GM23338 (cell line): Measurements from ENCODE around the gene SNTG2. TPM values are rescaled to one million over a fixed set of nuclear protein-coding genes. Genes with fewer than 3 reads are reported as not detected.

Experiments
- ATAC-seq: fragments of 200-7000 bp; cut with Tn5 transposase; 3 replicates; pipeline ENCODE4 v1.9.1; 2020
- DNase-seq: peaks from one replicate; pipeline ENCODE4 v3.0.0-alpha.2; 2015; ENCODE audit warnings: low spot score
- H2AFZ ChIP-seq: fragments of 200-600 bp; sonication (generic); 2 replicates; pipeline ENCODE4 v1.8.0; 2016; ENCODE audit warnings: antibody characterized with exemption, mild to moderate bottlenecking, moderate library complexity
- H3F3A ChIP-seq: fragments of 200-600 bp; sonication (generic); replicated peaks from 2 replicates; pipeline ENCODE4 v1.8.0; 2017; ENCODE audit warnings: antibody characterized with exemption, mixed run types, low read depth
- H3K27ac ChIP-seq: fragments of 200-600 bp; sonication (generic); 2 replicates; pipeline ENCODE4 v1.6.1; 2016; ENCODE audit warnings: low read depth
- H3K27me3 ChIP-seq: fragments of 200-600 bp; sonication (generic); 2 replicates; pipeline ENCODE4 v1.8.0; 2016; ENCODE audit warnings: mild to moderate bottlenecking, mixed run types, moderate library complexity; ENCODE audit not compliant: insufficient read depth
- H3K36me3 ChIP-seq: fragments of 200-600 bp; sonication (generic); 2 replicates; pipeline ENCODE4 v1.8.0; 2016; ENCODE audit warnings: mild to moderate bottlenecking; ENCODE audit not compliant: insufficient read depth
- H3K4me1 ChIP-seq: fragments of 200-600 bp; sonication (generic); 2 replicates; pipeline ENCODE4 v1.8.0; 2016; ENCODE audit warnings: mild to moderate bottlenecking, moderate library complexity; ENCODE audit not compliant: insufficient read depth
- H3K4me2 ChIP-seq: fragments of 200-600 bp; sonication (generic); 2 replicates; pipeline ENCODE4 v1.7.1; 2017; ENCODE audit warnings: mixed run types
- H3K4me3 ChIP-seq: fragments of 200-600 bp; sonication (generic); 2 replicates; pipeline ENCODE4 v1.6.1; 2016; ENCODE audit warnings: mixed run types
- H3K79me2 ChIP-seq: fragments of 200-600 bp; sonication (generic); replicated peaks from 2 replicates; pipeline ENCODE4 v1.8.0; 2017; ENCODE audit warnings: mild to moderate bottlenecking; ENCODE audit not compliant: insufficient read depth
- H3K9me2 ChIP-seq: fragments of 200-600 bp; sonication (generic); 2 replicates; pipeline ENCODE4 v1.8.0; 2017; ENCODE audit not compliant: insufficient read depth
- H4K20me1 ChIP-seq: fragments of 200-600 bp; sonication (generic); replicated peaks from 2 replicates; pipeline ENCODE4 v1.8.0; 2017; ENCODE audit warnings: mild to moderate bottlenecking; ENCODE audit not compliant: insufficient read depth
- H3K27ac Mint-ChIP-seq: 2 replicates; pipeline ENCODE4 v1.8.0; 2020; ENCODE audit warnings: inconsistent platforms, mild to moderate bottlenecking, moderate library complexity, mixed read lengths
- H3K27me3 Mint-ChIP-seq: 3 replicates; pipeline ENCODE4 v1.8.0; 2022; ENCODE audit warnings: low read depth, mild to moderate bottlenecking, moderate library complexity, mixed read lengths, inconsistent platforms; ENCODE audit not compliant: insufficient read depth, poor library complexity
- H3K36me3 Mint-ChIP-seq: 3 replicates; pipeline ENCODE4 v1.8.0; 2021; ENCODE audit warnings: low read depth, mild to moderate bottlenecking, inconsistent platforms, moderate library complexity, mixed read lengths
- H3K4me1 Mint-ChIP-seq: 3 replicates; pipeline ENCODE4 v1.8.0; 2020; ENCODE audit warnings: mild to moderate bottlenecking, inconsistent platforms, mixed read lengths
- H3K4me3 Mint-ChIP-seq: 3 replicates; pipeline ENCODE4 v1.8.0; 2021; ENCODE audit warnings: moderate library complexity, mild to moderate bottlenecking, inconsistent platforms, mixed read lengths
- H3K9me3 Mint-ChIP-seq: 3 replicates; pipeline ENCODE4 v1.8.0; 2020; ENCODE audit warnings: moderate library complexity, mild to moderate bottlenecking, inconsistent platforms, mixed read lengths
- CREB1 ChIP-seq: fragments of 250-450 bp; sonication (Bioruptor Pico); IDR thresholded peaks from 2 replicates; pipeline ENCODE4 v1.5.0; 2020; ENCODE audit warnings: low read depth, mild to moderate bottlenecking, moderate library complexity
- EZH2 ChIP-seq: fragments of 200-600 bp; sonication (generic); IDR thresholded peaks from one replicate; pipeline ENCODE4 v1.8.0; 2017; ENCODE audit warnings: antibody characterized with exemption, mild to moderate bottlenecking, low read depth; ENCODE audit not compliant: unreplicated experiment
- EZH2phosphoT487 ChIP-seq: fragments of 200-600 bp; sonication (generic); IDR thresholded peaks from one replicate; pipeline ENCODE4 v1.8.1; 2018; ENCODE audit warnings: antibody characterized with exemption; ENCODE audit not compliant: unreplicated experiment
- JUNB ChIP-seq: IDR thresholded peaks from one replicate; pipeline ENCODE4 v1.6.1; 2016; ENCODE audit warnings: antibody characterized with exemption; ENCODE audit not compliant: unreplicated experiment
- NANOG ChIP-seq: IDR thresholded peaks from 2 replicates; pipeline ENCODE4 v1.6.1; 2016; ENCODE audit warnings: antibody characterized with exemption, borderline replicate concordance
- POLR2AphosphoS5 ChIP-seq: IDR thresholded peaks from 2 replicates; pipeline ENCODE4 v1.6.1; 2016; ENCODE audit warnings: antibody characterized with exemption, low read depth
- STAT1 ChIP-seq: IDR thresholded peaks from one replicate; pipeline ENCODE4 v1.6.1; 2016; ENCODE audit warnings: antibody characterized with exemption; ENCODE audit not compliant: unreplicated experiment
- ZNF114 ChIP-seq: fragments of 250-450 bp; sonication (Bioruptor Pico); IDR thresholded peaks from 2 replicates; pipeline ENCODE4 v1.5.0; 2020; ENCODE audit warnings: mild to moderate bottlenecking, moderate library complexity
- polyA plus RNA-seq: library from polyadenylated mRNA; unstranded; fragments of >200 nt; fragmentation: Nextera tagmentation; extraction: Ambion mirVana; gene quantifications from 2 replicates; pipeline ENCODE4 v1.2.1, GENCODE V29; 2016
- total RNA-seq: library from RNA; depleted of rRNA; stranded (reverse); fragments of >200 nt; shearing (Covaris generic); gene quantifications from 2 replicates; pipeline ENCODE4 v1.2.3, GENCODE V29; 2014
- TF ChIP-seq, protein P1 (sequence below): IDR thresholded peaks from one replicate; pipeline ENCODE4 v1.6.1; 2018; ENCODE audit warnings: antibody characterized with exemption; ENCODE audit not compliant: unreplicated experiment
- TF ChIP-seq, protein P2 (sequence below): IDR thresholded peaks from 2 replicates; pipeline ENCODE4 v1.6.1; 2016; ENCODE audit warnings: antibody characterized with exemption
- TF ChIP-seq, protein P3 (sequence below), 2 experiments: fragments of 200-600 bp in 1 of 2; sonication (generic) in 1 of 2; conservative IDR thresholded peaks; 2 replicates each; pipeline versions ENCODE4 v1.5.1 to v1.6.1; 2016 to 2017; ENCODE audit warnings: antibody characterized with exemption in 2 of 2, low read depth in 2 of 2, mild to moderate bottlenecking in 2 of 2, moderate library complexity in 1 of 2

The SNTG2 gene
- total and polyA plus RNA-seq, 2 experiments from 2014 or later, result 27.5 to 60.4 TPM

DNA sequence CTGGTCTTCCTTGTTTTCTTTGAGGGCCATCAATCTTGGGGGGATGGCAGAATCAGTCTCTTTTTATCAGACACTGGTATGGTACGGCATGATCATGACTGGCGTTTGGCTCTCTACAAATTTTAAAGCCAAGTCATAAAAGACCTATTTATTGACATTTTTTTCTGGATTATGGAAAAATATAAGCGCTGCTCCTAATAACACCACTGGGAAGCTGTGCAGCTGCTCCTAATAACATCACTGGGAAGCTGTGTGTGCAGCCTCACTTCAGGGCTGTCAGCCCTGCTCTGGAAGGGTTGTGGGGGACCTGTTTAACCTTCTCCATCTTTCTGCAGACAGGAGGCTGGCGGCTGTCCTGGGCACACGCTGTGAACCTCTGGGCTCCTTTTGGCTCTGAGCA, 88.9 kb downstream of the SNTG2 start:
- H2AFZ ChIP-seq, result no peak overlapping the region
- no peaks in the 10 kb centered on the region for H3K9me2 ChIP-seq
- peaks cover 20% of the 10 kb centered on the region for H4K20me1 ChIP-seq
- no peaks in the 10 kb centered on the region for H3K36me3 ChIP-seq
- H3K79me2 ChIP-seq, result peaks cover 68% of the 10 kb centered on the region
- H3K4me1 Mint-ChIP-seq, result no peaks in the 10 kb centered on the region; the same call in 2 of the 3 replicates
- H3K27me3 Mint-ChIP-seq, result peaks cover 2% of the 10 kb centered on the region
- no peak for DNase-seq
- no peak overlapping the region for H3K4me2 ChIP-seq
- peaks cover 42% of the 10 kb centered on the region for H3K9me3 Mint-ChIP-seq
- ATAC-seq, result no peak
- no peak overlapping the region for H3K27ac Mint-ChIP-seq
- no peak overlapping the region for H3K4me3 Mint-ChIP-seq
- H3K4me3 ChIP-seq, result no peak overlapping the region
- no peaks in the 10 kb centered on the region for H3F3A ChIP-seq
- no peaks in the 10 kb centered on the region for H3K27me3 ChIP-seq
- TF ChIP-seq NANOG, result no peak
- no peak for TF ChIP-seq POLR2AphosphoS5
- TF ChIP-seq, protein P1, sequence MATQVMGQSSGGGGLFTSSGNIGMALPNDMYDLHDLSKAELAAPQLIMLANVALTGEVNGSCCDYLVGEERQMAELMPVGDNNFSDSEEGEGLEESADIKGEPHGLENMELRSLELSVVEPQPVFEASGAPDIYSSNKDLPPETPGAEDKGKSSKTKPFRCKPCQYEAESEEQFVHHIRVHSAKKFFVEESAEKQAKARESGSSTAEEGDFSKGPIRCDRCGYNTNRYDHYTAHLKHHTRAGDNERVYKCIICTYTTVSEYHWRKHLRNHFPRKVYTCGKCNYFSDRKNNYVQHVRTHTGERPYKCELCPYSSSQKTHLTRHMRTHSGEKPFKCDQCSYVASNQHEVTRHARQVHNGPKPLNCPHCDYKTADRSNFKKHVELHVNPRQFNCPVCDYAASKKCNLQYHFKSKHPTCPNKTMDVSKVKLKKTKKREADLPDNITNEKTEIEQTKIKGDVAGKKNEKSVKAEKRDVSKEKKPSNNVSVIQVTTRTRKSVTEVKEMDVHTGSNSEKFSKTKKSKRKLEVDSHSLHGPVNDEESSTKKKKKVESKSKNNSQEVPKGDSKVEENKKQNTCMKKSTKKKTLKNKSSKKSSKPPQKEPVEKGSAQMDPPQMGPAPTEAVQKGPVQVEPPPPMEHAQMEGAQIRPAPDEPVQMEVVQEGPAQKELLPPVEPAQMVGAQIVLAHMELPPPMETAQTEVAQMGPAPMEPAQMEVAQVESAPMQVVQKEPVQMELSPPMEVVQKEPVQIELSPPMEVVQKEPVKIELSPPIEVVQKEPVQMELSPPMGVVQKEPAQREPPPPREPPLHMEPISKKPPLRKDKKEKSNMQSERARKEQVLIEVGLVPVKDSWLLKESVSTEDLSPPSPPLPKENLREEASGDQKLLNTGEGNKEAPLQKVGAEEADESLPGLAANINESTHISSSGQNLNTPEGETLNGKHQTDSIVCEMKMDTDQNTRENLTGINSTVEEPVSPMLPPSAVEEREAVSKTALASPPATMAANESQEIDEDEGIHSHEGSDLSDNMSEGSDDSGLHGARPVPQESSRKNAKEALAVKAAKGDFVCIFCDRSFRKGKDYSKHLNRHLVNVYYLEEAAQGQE, result no peak
- no peak for TF ChIP-seq EZH2phosphoT487
- TF ChIP-seq STAT1, result no peak
- TF ChIP-seq EZH2, result no peak
- TF ChIP-seq, protein P2, sequence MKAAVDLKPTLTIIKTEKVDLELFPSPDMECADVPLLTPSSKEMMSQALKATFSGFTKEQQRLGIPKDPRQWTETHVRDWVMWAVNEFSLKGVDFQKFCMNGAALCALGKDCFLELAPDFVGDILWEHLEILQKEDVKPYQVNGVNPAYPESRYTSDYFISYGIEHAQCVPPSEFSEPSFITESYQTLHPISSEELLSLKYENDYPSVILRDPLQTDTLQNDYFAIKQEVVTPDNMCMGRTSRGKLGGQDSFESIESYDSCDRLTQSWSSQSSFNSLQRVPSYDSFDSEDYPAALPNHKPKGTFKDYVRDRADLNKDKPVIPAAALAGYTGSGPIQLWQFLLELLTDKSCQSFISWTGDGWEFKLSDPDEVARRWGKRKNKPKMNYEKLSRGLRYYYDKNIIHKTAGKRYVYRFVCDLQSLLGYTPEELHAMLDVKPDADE, result no peak
- TF ChIP-seq, protein P3, sequence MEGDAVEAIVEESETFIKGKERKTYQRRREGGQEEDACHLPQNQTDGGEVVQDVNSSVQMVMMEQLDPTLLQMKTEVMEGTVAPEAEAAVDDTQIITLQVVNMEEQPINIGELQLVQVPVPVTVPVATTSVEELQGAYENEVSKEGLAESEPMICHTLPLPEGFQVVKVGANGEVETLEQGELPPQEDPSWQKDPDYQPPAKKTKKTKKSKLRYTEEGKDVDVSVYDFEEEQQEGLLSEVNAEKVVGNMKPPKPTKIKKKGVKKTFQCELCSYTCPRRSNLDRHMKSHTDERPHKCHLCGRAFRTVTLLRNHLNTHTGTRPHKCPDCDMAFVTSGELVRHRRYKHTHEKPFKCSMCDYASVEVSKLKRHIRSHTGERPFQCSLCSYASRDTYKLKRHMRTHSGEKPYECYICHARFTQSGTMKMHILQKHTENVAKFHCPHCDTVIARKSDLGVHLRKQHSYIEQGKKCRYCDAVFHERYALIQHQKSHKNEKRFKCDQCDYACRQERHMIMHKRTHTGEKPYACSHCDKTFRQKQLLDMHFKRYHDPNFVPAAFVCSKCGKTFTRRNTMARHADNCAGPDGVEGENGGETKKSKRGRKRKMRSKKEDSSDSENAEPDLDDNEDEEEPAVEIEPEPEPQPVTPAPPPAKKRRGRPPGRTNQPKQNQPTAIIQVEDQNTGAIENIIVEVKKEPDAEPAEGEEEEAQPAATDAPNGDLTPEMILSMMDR (conservative IDR thresholded peaks at IDR 0.05; ENCODE audit: low read depth in 2 of 2), result no peak
- H3K4me1 ChIP-seq, result no peaks in the 10 kb centered on the region
- no peak overlapping the region for H3K27ac ChIP-seq
- H3K36me3 Mint-ChIP-seq, result peaks cover 48% of the 10 kb centered on the region

DNA sequence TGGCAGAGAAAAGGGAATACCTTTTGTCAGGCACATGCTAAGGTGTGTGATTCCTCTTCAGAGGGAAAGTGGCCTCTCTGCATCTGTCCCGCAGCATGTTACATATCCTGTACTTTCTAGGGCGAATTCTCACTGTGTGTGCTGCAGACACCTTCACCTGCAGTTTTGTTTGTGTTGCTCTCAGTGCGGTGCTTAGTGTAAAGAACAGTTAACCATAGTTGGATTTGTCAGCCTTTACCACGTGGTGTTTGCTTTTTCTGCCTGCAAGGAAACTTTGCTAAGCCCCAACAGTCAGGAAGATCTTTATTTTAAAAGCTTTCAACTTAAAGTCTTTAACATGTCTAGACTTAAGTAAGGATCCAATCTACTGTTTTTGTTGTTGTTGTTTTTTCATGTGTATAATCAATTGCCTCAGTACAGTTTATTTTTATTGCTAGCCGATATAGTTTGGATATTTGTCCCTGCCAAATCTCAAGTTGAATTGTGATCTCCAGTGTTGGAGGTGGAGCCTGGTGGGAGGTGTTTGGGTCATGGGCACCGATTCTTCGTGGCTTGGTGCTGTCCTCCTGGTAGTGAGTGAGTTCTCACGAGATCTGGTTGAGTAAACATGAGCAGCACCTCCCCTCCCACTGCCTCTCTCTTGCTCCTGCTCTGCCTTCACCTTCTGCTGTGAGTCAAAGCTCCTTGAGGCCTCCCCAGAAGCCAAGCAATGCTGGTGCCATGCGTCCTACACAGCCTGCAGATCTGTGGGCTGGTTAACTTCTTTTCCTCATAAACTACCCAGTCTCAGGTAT, 90.6 kb downstream of the SNTG2 start:
- peaks cover 8% of the 10 kb centered on the region; the same call in 1 of the 2 replicates for H4K20me1 ChIP-seq
- peaks cover 14% of the 10 kb centered on the region for H3K4me1 ChIP-seq
- H3K4me3 Mint-ChIP-seq, result no peak overlapping the region
- no peaks in the 10 kb centered on the region for H3K36me3 ChIP-seq
- peaks cover 68% of the 10 kb centered on the region for H3K79me2 ChIP-seq
- H3K9me2 ChIP-seq, result no peaks in the 10 kb centered on the region
- H3K4me3 ChIP-seq, result no peak overlapping the region
- no peaks in the 10 kb centered on the region for H3F3A ChIP-seq
- TF ChIP-seq NANOG, result no peak
- TF ChIP-seq EZH2phosphoT487, result no peak
- no peak for TF ChIP-seq JUNB
- TF ChIP-seq CREB1 (CRISPR knock-in tag), result no peak
- no peak for TF ChIP-seq EZH2
- no peak for TF ChIP-seq ZNF114 (CRISPR knock-in tag)
- H3K27me3 Mint-ChIP-seq, result peaks cover 2% of the 10 kb centered on the region
- no peak overlapping the region for H3K27ac Mint-ChIP-seq
- ATAC-seq, result no peak
- H3K27ac ChIP-seq, result no peak overlapping the region
- H3K27me3 ChIP-seq, result no peaks in the 10 kb centered on the region
- H3K4me2 ChIP-seq, result no peak overlapping the region
- DNase-seq, result no peak
- H3K9me3 Mint-ChIP-seq, result peaks cover 48% of the 10 kb centered on the region
- H2AFZ ChIP-seq, result no peak overlapping the region
- H3K4me1 Mint-ChIP-seq, result peaks cover 7% of the 10 kb centered on the region
- H3K36me3 Mint-ChIP-seq, result peaks cover 59% of the 10 kb centered on the region
